ENCODE measurements around the gene TADA3. TPM values are rescaled to one million over a fixed set of nuclear protein-coding genes. Genes with fewer than 3 reads are reported as not detected.
A peak's percentile ranks its signal among the peaks of the same experiment; 100 is the strongest.

TADA3 gene
- total and polyA plus RNA-seq, 2 donors (not counting 3 experiments of a cell fraction or from before 2014, with no cell fraction given), result 27.8 to 31.0 TPM

DNA sequence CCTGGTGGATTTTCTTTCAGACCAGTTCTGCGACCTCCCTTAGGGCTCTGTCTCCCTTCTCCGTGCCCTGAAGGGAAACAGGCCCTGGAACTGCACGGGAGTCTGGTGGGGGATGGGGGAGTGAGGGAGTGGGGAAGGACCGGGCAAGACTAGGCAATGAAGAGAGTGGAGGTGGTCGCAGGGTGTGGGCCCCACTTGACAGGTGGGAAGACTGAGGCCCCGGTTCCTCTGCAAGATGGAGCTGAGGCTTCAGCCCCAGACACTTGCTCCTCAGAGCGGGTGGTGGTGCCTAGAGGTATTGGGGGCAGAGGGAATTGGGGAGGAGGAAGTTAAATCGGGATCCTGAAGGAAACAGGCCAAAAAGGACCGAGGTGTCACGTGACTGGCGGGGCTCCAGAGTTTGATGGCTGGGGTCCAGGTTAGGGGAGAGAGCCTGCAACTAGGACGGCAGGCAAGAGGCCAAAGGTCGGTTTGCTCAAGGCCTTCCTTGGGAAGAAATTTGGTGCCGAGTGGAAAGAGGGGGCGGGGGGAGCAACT lies 21.9 kb downstream of the TADA3 start:
- Histone ChIP-seq H3K9me3 (replicated peaks; ENCODE audit: control insufficient read depth, insufficient read depth, low read length) (no peaks in the 10 kb centered on the region), H3K27me3 (ENCODE audit: control insufficient read depth in 2 of 2, insufficient read depth in 2 of 2, low read length in 2 of 2) (no peaks in the 10 kb centered on the region), H3K27ac (ENCODE audit: insufficient read depth, low read depth, low read length) (no peak overlapping the region), H3K4me3 (replicated peaks in 1 of 3; ENCODE audit: insufficient read depth in 1 of 3, low read depth in 1 of 3, low read length in 3 of 3) (peak overlapping the region; percentile 60 to 65 (median 62)), H3K4me2 (ENCODE audit: insufficient read depth, low read length) (peak overlapping the region; percentile 83), H2AFZ (ENCODE audit: low read depth, low read length) (peak overlapping the region; percentile 97), H4K20me1 (replicated peaks; ENCODE audit: control insufficient read depth, extremely low read depth, insufficient read depth, low read length) (no peaks in the 10 kb centered on the region), H3K4me1 (ENCODE audit: control insufficient read depth, extremely low read depth, insufficient read depth, low read length) (peaks cover 18% of the 10 kb centered on the region), H3K9ac (replicated peaks; ENCODE audit: extremely low read depth, insufficient read depth, low read length) (peak overlapping the region; percentile 73), H3K36me3 (ENCODE audit: control insufficient read depth in 2 of 2, extremely low read depth in 1 of 2, insufficient read depth in 2 of 2, low read length in 2 of 2) (peaks cover 0 to 2% of the 10 kb centered on the region in 2 experiments), H3K9me1 (replicated peaks; ENCODE audit: control insufficient read depth, extremely low read depth, insufficient read depth, low read length) (no peaks in the 10 kb centered on the region), H3K79me2 (ENCODE audit: control insufficient read depth, insufficient read depth, low read length) (peaks cover 6% of the 10 kb centered on the region)
- dilution Hi-C loops (cut with MboI; ENCODE audit: extremely low pct_ligation_motif_present, low sequenced_read_pairs), result no loop called here
- CTCF ChIA-PET, result interaction anchor here (0.7 to 1.1 kb wide), 2 partner anchors 10 to 12 kb away, joined by 3 read pairs; no protein-coding TSS in a partner anchor
- no peak for TF ChIP-seq JUN (IDR thresholded peaks at IDR 0.05; ENCODE audit: borderline replicate concordance, insufficient read depth, insufficient read length, low read depth)
- no peak for TF ChIP-seq POLR2AphosphoS5 (IDR thresholded peaks at IDR 0.05; ENCODE audit: insufficient read depth, low read depth, low read length)
- TF ChIP-seq MAX (IDR thresholded peaks at IDR 0.05; ENCODE audit: insufficient read depth, insufficient read length), result no peak
- no peak for TF ChIP-seq GATA2 (IDR thresholded peaks at IDR 0.05; ENCODE audit: insufficient read depth, insufficient read length, low read depth, low read length)
- TF ChIP-seq FOS (IDR thresholded peaks at IDR 0.05; ENCODE audit: borderline replicate concordance, insufficient read depth, low read length), result no peak
- TF ChIP-seq MYC (IDR thresholded peaks at IDR 0.05; ENCODE audit: low read depth, low read length), result no peak
- TF ChIP-seq CTCF (IDR thresholded peaks at IDR 0.05; ENCODE audit: extremely low read depth in 1 of 2, insufficient read depth in 1 of 2, low read depth in 1 of 2, low read length in 2 of 2), result no peak
- TF ChIP-seq POLR2A (IDR thresholded peaks at IDR 0.05; ENCODE audit: low read depth, low read length), result no peak
- TF ChIP-seq EZH2 (IDR thresholded peaks at IDR 0.05; ENCODE audit: borderline replicate concordance, low read depth, low read length, severe bottlenecking), result no peak
- no peak for FAIRE-seq
- no peak for DNase-seq (ENCODE audit: low read depth, low spot score)
- POLR2A ChIA-PET, result interaction anchor here (0.7 kb wide), 1 partner anchor 23 kb away, joined by 3 read pairs; the partner anchor contains the start of gene ARPC4
- BruUV-seq (replicated peaks), result no TSS peak
- intact Hi-C loops (cut with micrococcal nuclease), result no loop called here
